HCT116 (cell line): ENCODE results near the gene ERCC4. TPM values are rescaled to one million over a fixed set of nuclear protein-coding genes. Genes with fewer than 3 reads are reported as not detected.

Experiments
- ATAC-seq: fragments of 200-7000 bp; cut with Tn5 transposase; 2 replicates; pipeline ENCODE4 v1.9.1; 2020; ENCODE audit warnings: mild to moderate bottlenecking, moderate library complexity
- BruUV-seq: library from RNA; stranded (reverse); fragments of 400-500 nt; replicated peaks from 2 replicates; lab custom pipeline; 2021; lab: Mats Ljungman, UMichigan
- CTCF ChIA-PET: fragments of 300-600 bp; sonication (Branson Sonifier 250); formaldehyde crosslinking; loops from one replicate; lab custom pipeline; 2021; ENCODE audit warnings: antibody characterized with exemption; lab: Charles Lee
- POLR2A ChIA-PET: fragments of 300-600, 350-600 bp; sonication (Branson Sonifier 250); formaldehyde crosslinking; loops from one replicate; lab custom pipeline; 2021; ENCODE audit warnings: antibody characterized with exemption; lab: Charles Lee
- RAD21 ChIA-PET, 2 experiments: fragments of 300-600 bp; sonication (Branson Sonifier 250); formaldehyde crosslinking; loops; one replicate each; lab custom pipeline; 2023; ENCODE audit warnings: low total read pairs in 2 of 2; ENCODE audit not compliant: uncharacterized antibody in 2 of 2, unreplicated experiment in 2 of 2, low non-redundant PET in 1 of 2; lab: Charles Lee
- DNase-seq: peaks from one replicate; pipeline ENCODE4 v3.0.0-alpha.2; 2010; ENCODE audit warnings: low read depth, low spot score
- H2AFZ ChIP-seq: fragments of 200-600 bp; shearing (Covaris generic), sonication (generic); 2 replicates; pipeline ENCODE4 v1.6.1; 2017; ENCODE audit warnings: low read depth, mixed run types, mixed read lengths, antibody characterized with exemption, low read length; ENCODE audit not compliant: poor library complexity, severe bottlenecking
- H3K27ac ChIP-seq: 2 replicates; pipeline ENCODE4 v1.5.1; 2012; ENCODE audit warnings: low read depth, low read length
- H3K27me3 ChIP-seq: fragments of 200-600 bp; sonication (generic); 2 replicates; pipeline ENCODE4 v1.6.1; 2016; ENCODE audit warnings: mixed run types, low read length, mixed read lengths; ENCODE audit not compliant: insufficient read depth
- H3K36me3 ChIP-seq, 2 experiments: fragments of 200-500 bp in 1 of 2; fragments of 200-600 bp in 1 of 2; sonication (Bioruptor generic) in 1 of 2; sonication (generic) in 1 of 2; 2 replicates each; pipeline versions ENCODE4 v1.5.1 to v1.6.1; 2014 to 2016; ENCODE audit warnings: low read length in 2 of 2, inconsistent platforms in 1 of 2, mixed read lengths in 1 of 2, mixed run types in 1 of 2; ENCODE audit not compliant: insufficient read depth in 2 of 2, control insufficient read depth in 1 of 2
- H3K4me1 ChIP-seq, 2 experiments: fragments of 200-600 bp in 1 of 2; sonication (generic) in 1 of 2; 2 replicates each; pipeline versions ENCODE4 v1.5.1 to v1.6.1; 2012 to 2017; ENCODE audit warnings: low read length in 2 of 2, inconsistent platforms in 1 of 2, mild to moderate bottlenecking in 1 of 2, mixed read lengths in 1 of 2, mixed run types in 1 of 2, moderate library complexity in 1 of 2; ENCODE audit not compliant: insufficient read depth in 2 of 2, control insufficient read depth in 1 of 2
- H3K4me2 ChIP-seq: fragments of 200-600 bp; sonication (generic); 2 replicates; pipeline ENCODE4 v1.6.1; 2017; ENCODE audit warnings: mixed run types, low read length, mixed read lengths
- H3K4me3 ChIP-seq, 2 experiments: fragments of 200-600 bp in 1 of 2; sonication (generic) in 1 of 2; replicated peaks in 1 of 2; 2 replicates each; pipeline ENCODE4 v1.5.1; 2011 to 2016; ENCODE audit warnings: low read length in 2 of 2, control low read depth in 1 of 2, low read depth in 1 of 2, mild to moderate bottlenecking in 1 of 2, mixed read lengths in 1 of 2, mixed run types in 1 of 2
- H3K79me2 ChIP-seq: fragments of 200-600 bp; sonication (generic); 2 replicates; pipeline ENCODE4 v1.6.1; 2017; ENCODE audit warnings: mild to moderate bottlenecking, mixed run types, low read length, moderate library complexity, mixed read lengths; ENCODE audit not compliant: insufficient read depth
- H3K9ac ChIP-seq: fragments of 200-600 bp; sonication (generic); 2 replicates; pipeline ENCODE4 v1.6.1; 2016; ENCODE audit warnings: low read length, mixed read lengths
- H3K9me2 ChIP-seq: fragments of 200-600 bp; sonication (generic), shearing (Covaris generic); 2 replicates; pipeline ENCODE4 v1.6.1; 2017; ENCODE audit warnings: mixed run types, mild to moderate bottlenecking, moderate library complexity; ENCODE audit not compliant: insufficient read depth
- H3K9me3 ChIP-seq, 2 experiments: fragments of 200-500 bp in 1 of 2; fragments of 200-600 bp in 1 of 2; sonication (Bioruptor generic) in 1 of 2; sonication (generic) in 1 of 2; 2 replicates each; pipeline ENCODE4 v1.6.1; 2014 to 2017; ENCODE audit warnings: low read length in 2 of 2, mixed read lengths in 2 of 2, inconsistent platforms in 1 of 2, low read depth in 1 of 2, mild to moderate bottlenecking in 1 of 2, mixed run types in 1 of 2, moderate library complexity in 1 of 2; ENCODE audit not compliant: control insufficient read depth in 1 of 2, insufficient read depth in 1 of 2
- H4K20me1 ChIP-seq: fragments of 200-600 bp; sonication (generic), shearing (Covaris generic); 2 replicates; pipeline ENCODE4 v1.6.1; 2017; ENCODE audit warnings: mixed run types, mild to moderate bottlenecking, moderate library complexity; ENCODE audit not compliant: insufficient read depth
- CBX3 ChIP-seq: IDR thresholded peaks from 2 replicates; pipeline ENCODE4 v1.6.1; 2012; ENCODE audit warnings: low read depth
- CEBPB ChIP-seq: IDR thresholded peaks from 2 replicates; pipeline ENCODE4 v1.6.1; 2012; ENCODE audit warnings: low read depth
- EGR1 ChIP-seq: IDR thresholded peaks from 2 replicates; pipeline ENCODE4 v1.6.1; 2012; ENCODE audit warnings: low read depth
- FOSL1 ChIP-seq: IDR thresholded peaks from 2 replicates; pipeline ENCODE4 v1.6.1; 2012; ENCODE audit warnings: low read depth
- JUND ChIP-seq: IDR thresholded peaks from 2 replicates; pipeline ENCODE4 v1.6.1; 2012
- POLR2A ChIP-seq: IDR thresholded peaks from 2 replicates; pipeline ENCODE4 v1.7.0; 2011; ENCODE audit warnings: borderline replicate concordance; ENCODE audit not compliant: insufficient read depth, insufficient read length; ENCODE audit errors: extremely low read depth
- POLR2AphosphoS5 ChIP-seq: IDR thresholded peaks from 2 replicates; pipeline ENCODE4 v1.6.1; 2011; ENCODE audit warnings: mild to moderate bottlenecking, low read depth, low read length, moderate library complexity
- RAD21 ChIP-seq: IDR thresholded peaks from 2 replicates; pipeline ENCODE4 v1.6.1; 2012; ENCODE audit warnings: low read depth, mild to moderate bottlenecking
- SIN3A ChIP-seq: IDR thresholded peaks from 2 replicates; pipeline ENCODE4 v1.6.1; 2012; ENCODE audit warnings: low read depth
- SP1 ChIP-seq: IDR thresholded peaks from 2 replicates; pipeline ENCODE4 v1.6.1; 2012; ENCODE audit warnings: low read depth
- ZNF274 ChIP-seq: fragments of 200-500 bp; sonication (Bioruptor generic); IDR thresholded peaks from 2 replicates; pipeline ENCODE4 v1.6.1; 2014; ENCODE audit warnings: mild to moderate bottlenecking, low read depth, low read length, inconsistent platforms
- intact Hi-C: fragments of 100-400 bp; cut with micrococcal nuclease; formaldehyde crosslinking; loops from 2 replicates; pipeline ENCODE4 v1.10.0; 2022
- total RNA-seq: library from RNA; stranded (reverse); gene quantifications from one replicate; pipeline ENCODE4 v1.2.1, GENCODE V29; 2021; ENCODE audit not compliant: unreplicated experiment
- TF ChIP-seq, protein P1 (sequence below): IDR thresholded peaks from 2 replicates; pipeline ENCODE4 v1.6.1; 2012
- TF ChIP-seq, protein P2 (sequence below): IDR thresholded peaks from 2 replicates; pipeline ENCODE4 v1.6.1; 2011; ENCODE audit warnings: mild to moderate bottlenecking, low read length, moderate library complexity; ENCODE audit not compliant: insufficient replicate concordance; ENCODE audit errors: extremely low read depth
- TF ChIP-seq, protein P3 (sequence below), 3 experiments: fragments of 200-600 bp in 1 of 3; sonication (generic) in 1 of 3; IDR thresholded peaks in 2 of 3; conservative IDR thresholded peaks in 1 of 3; 2 replicates each; pipeline ENCODE4 v1.5.1; 2012 to 2017; ENCODE audit warnings: low read depth in 2 of 3, low read length in 2 of 3, antibody characterized with exemption in 1 of 3, borderline replicate concordance in 1 of 3, control low read depth in 1 of 3, mild to moderate bottlenecking in 1 of 3, mixed read lengths in 1 of 3, mixed run types in 1 of 3, moderate library complexity in 1 of 3; ENCODE audit not compliant: insufficient read depth in 1 of 3

Gene ERCC4
- total RNA-seq, 1 experiment from 2014 or later = 10.4 TPM

DNA sequence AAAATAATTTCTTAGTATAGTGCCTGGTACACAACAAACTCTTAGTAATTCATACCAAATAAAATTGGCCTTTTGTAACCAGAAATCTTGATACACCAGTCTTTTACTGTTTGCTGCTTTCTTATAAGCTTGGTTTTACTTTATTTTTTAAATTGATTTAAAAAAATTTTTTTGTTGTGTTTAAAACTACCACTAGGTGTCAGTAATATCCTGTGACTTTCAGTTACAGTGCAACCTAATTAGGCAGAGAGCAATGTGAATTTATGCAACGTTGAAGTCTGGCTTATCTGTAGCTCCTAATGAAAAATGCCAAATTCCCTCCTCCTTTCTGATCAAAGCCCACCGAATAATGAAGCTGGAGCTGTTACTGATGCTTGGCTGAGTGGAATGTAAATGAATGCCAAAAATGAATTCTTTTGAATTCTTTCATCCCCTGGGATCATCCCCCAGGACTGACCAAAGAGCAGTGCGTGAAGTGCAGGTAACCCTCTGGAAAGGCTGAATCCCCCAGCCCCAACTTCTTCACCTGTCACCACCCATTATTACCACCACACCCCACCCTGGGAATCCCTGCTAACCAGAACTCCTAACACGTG lies 3.8 kb downstream of the ERCC4 start:
- no peaks in the 10 kb centered on the region; the same call in 1 of the 2 replicates for H3K79me2 ChIP-seq
- H2AFZ ChIP-seq = no peak overlapping the region
- H3K27me3 ChIP-seq = no peaks in the 10 kb centered on the region
- H3K36me3 ChIP-seq = peaks cover 0 to 3% of the 10 kb centered on the region in 2 experiments; a peak in 2 of 4 replicates
- TF ChIP-seq RAD21 (peak; percentile 90), FOSL1 (no peak), SP1 (no peak), CBX3 (no peak), JUND (no peak), CEBPB (no peak), ZNF274 (no peak), EGR1 (no peak), POLR2AphosphoS5 (no peak), SIN3A (no peak), POLR2A (no peak)
- TF ChIP-seq, protein P1, sequence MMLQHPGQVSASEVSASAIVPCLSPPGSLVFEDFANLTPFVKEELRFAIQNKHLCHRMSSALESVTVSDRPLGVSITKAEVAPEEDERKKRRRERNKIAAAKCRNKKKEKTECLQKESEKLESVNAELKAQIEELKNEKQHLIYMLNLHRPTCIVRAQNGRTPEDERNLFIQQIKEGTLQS = no peak
- TF ChIP-seq, protein P2, sequence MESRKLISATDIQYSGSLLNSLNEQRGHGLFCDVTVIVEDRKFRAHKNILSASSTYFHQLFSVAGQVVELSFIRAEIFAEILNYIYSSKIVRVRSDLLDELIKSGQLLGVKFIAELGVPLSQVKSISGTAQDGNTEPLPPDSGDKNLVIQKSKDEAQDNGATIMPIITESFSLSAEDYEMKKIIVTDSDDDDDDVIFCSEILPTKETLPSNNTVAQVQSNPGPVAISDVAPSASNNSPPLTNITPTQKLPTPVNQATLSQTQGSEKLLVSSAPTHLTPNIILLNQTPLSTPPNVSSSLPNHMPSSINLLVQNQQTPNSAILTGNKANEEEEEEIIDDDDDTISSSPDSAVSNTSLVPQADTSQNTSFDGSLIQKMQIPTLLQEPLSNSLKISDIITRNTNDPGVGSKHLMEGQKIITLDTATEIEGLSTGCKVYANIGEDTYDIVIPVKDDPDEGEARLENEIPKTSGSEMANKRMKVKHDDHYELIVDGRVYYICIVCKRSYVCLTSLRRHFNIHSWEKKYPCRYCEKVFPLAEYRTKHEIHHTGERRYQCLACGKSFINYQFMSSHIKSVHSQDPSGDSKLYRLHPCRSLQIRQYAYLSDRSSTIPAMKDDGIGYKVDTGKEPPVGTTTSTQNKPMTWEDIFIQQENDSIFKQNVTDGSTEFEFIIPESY = no peak
- TF ChIP-seq, protein P3, sequence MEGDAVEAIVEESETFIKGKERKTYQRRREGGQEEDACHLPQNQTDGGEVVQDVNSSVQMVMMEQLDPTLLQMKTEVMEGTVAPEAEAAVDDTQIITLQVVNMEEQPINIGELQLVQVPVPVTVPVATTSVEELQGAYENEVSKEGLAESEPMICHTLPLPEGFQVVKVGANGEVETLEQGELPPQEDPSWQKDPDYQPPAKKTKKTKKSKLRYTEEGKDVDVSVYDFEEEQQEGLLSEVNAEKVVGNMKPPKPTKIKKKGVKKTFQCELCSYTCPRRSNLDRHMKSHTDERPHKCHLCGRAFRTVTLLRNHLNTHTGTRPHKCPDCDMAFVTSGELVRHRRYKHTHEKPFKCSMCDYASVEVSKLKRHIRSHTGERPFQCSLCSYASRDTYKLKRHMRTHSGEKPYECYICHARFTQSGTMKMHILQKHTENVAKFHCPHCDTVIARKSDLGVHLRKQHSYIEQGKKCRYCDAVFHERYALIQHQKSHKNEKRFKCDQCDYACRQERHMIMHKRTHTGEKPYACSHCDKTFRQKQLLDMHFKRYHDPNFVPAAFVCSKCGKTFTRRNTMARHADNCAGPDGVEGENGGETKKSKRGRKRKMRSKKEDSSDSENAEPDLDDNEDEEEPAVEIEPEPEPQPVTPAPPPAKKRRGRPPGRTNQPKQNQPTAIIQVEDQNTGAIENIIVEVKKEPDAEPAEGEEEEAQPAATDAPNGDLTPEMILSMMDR (IDR thresholded peaks at IDR 0.05 in 2 of 3, conservative IDR thresholded peaks at IDR 0.05 in 1 of 3; ENCODE audit: borderline replicate concordance in 1 of 3, insufficient read depth in 1 of 3, low read depth in 2 of 3, low read length in 2 of 3) = peak; percentile 35 to 75 (median 50); a peak in 4 of 6 replicates
- TF ChIP-seq, all 23 proteins: peak for 2
- Histone ChIP-seq H3K27ac (no peak overlapping the region), H4K20me1 (no peaks in the 10 kb centered on the region), H3K4me2 (no peak overlapping the region), H3K4me1 (peaks cover 6 to 15% of the 10 kb centered on the region in 2 experiments), H3K9me3 (no peaks in the 10 kb centered on the region), H3K9me2 (no peaks in the 10 kb centered on the region), H3K4me3 (no peak overlapping the region), H3K9ac (no peak overlapping the region)
- ATAC-seq (no peak), DNase-seq (peak; percentile 42)
- RAD21 ChIA-PET = interaction anchor here (0.6 to 1.8 kb wide), 3 partner anchors 280 to 362 kb away, joined by 3 to 8 read pairs (median 7); no protein-coding TSS in a partner anchor
- CTCF ChIA-PET = interaction anchor here (0.6 to 3.6 kb wide), 33 partner anchors 10 to 607 kb away, joined by 3 to 43 read pairs (median 4); no protein-coding TSS in a partner anchor
- BruUV-seq = no TSS peak
- intact Hi-C loops = loop anchor here (1.0 to 10.0 kb wide), 4 partner anchors 171 to 604 kb away; no protein-coding TSS in a partner anchor
- POLR2A ChIA-PET = interaction anchor here (1.0 to 1.7 kb wide), 2 partner anchors 172 to 362 kb away, joined by 3 read pairs; no protein-coding TSS in a partner anchor
